Nephron progenitor cell (in vitro differentiated cells): Measurements from ENCODE around the gene SNX20.

Experiments used
- DNase-seq: peaks from one replicate; pipeline ENCODE4 v3.0.0; 2021
- H3K27ac Mint-ChIP-seq: 2 replicates; pipeline ENCODE4 v1.8.0; 2021; ENCODE audit warnings: mild to moderate bottlenecking, moderate library complexity, mixed read lengths
- H3K27me3 Mint-ChIP-seq: 2 replicates; pipeline ENCODE4 v1.8.0; 2021; ENCODE audit warnings: mild to moderate bottlenecking, low read depth, mixed read lengths; ENCODE audit not compliant: poor library complexity
- H3K36me3 Mint-ChIP-seq: 2 replicates; pipeline ENCODE4 v1.8.0; 2021; ENCODE audit warnings: low read depth, mixed read lengths
- H3K4me1 Mint-ChIP-seq: 2 replicates; pipeline ENCODE4 v1.8.0; 2021; ENCODE audit warnings: mixed read lengths
- H3K4me3 Mint-ChIP-seq: 2 replicates; pipeline ENCODE4 v1.8.0; 2021; ENCODE audit warnings: mild to moderate bottlenecking, moderate library complexity, mixed read lengths
- H3K9me3 Mint-ChIP-seq: 2 replicates; pipeline ENCODE4 v1.8.0; 2021; ENCODE audit warnings: mild to moderate bottlenecking, moderate library complexity, mixed read lengths
- CTCF ChIP-seq: fragments of 200-600 bp; sonication (generic); IDR thresholded peaks from 2 replicates; pipeline ENCODE4 v1.5.0; 2021; ENCODE audit warnings: antibody characterized with exemption

SNX20 gene

GRCh38 chr16:50677351-50677750 is 3.8 kb downstream of the SNX20 start:
- H3K9me3 Mint-ChIP-seq = peaks cover 11% of the 10 kb centered on the region
- no peak overlapping the region for H3K4me3 Mint-ChIP-seq
- no peak overlapping the region for H3K27ac Mint-ChIP-seq
- peaks cover 5% of the 10 kb centered on the region for H3K27me3 Mint-ChIP-seq
- peaks cover 13% of the 10 kb centered on the region for H3K36me3 Mint-ChIP-seq
- DNase-seq = no peak
- TF ChIP-seq CTCF = peak; percentile 40
- H3K4me1 Mint-ChIP-seq = no peaks in the 10 kb centered on the region

- peaks cover 5% of the 10 kb centered on the region for H3K27me3 Mint-ChIP-seq
- H3K36me3 Mint-ChIP-seq = peaks cover 18% of the 10 kb centered on the region
- H3K9me3 Mint-ChIP-seq = peaks cover 17% of the 10 kb centered on the region
- TF ChIP-seq CTCF = no peak
- peak overlapping the region; percentile 86 for H3K27ac Mint-ChIP-seq
- no peak for DNase-seq
- no peak overlapping the region for H3K4me3 Mint-ChIP-seq
- H3K4me1 Mint-ChIP-seq = no peaks in the 10 kb centered on the region
These were observed 4.4 kb downstream of the SNX20 start for GRCh38 chr16:50676684-50677225.

GRCh38 chr16:50675686-50676610 is 5.2 kb downstream of the SNX20 start:
- H3K36me3 Mint-ChIP-seq = peaks cover 25% of the 10 kb centered on the region
- H3K27ac Mint-ChIP-seq = no peak overlapping the region
- TF ChIP-seq CTCF = no peak
- no peaks in the 10 kb centered on the region for H3K4me1 Mint-ChIP-seq
- H3K4me3 Mint-ChIP-seq = no peak overlapping the region
- H3K9me3 Mint-ChIP-seq = peaks cover 25% of the 10 kb centered on the region
- peaks cover 5% of the 10 kb centered on the region for H3K27me3 Mint-ChIP-seq
- no peak for DNase-seq

GRCh38 chr16:50674831-50675230 is 6.3 kb downstream of the SNX20 start:
- Mint-ChIP-seq H3K4me3 (no peak overlapping the region), H3K36me3 (peaks cover 25% of the 10 kb centered on the region), H3K27ac (no peak overlapping the region), H3K4me1 (no peaks in the 10 kb centered on the region), H3K27me3 (peaks cover 5% of the 10 kb centered on the region), H3K9me3 (peaks cover 29% of the 10 kb centered on the region)
- DNase-seq = no peak
- no peak for TF ChIP-seq CTCF

- Mint-ChIP-seq H3K4me1 (peaks cover 6% of the 10 kb centered on the region), H3K27ac (no peak overlapping the region), H3K27me3 (peaks cover 5% of the 10 kb centered on the region), H3K36me3 (peaks cover 25% of the 10 kb centered on the region), H3K4me3 (no peak overlapping the region), H3K9me3 (peaks cover 31% of the 10 kb centered on the region)
- TF ChIP-seq CTCF = no peak
- DNase-seq = no peak
These were observed 7.4 kb downstream of the SNX20 start for GRCh38 chr16:50673496-50674275.
